HT-29 (cell line): Measurements from ENCODE around the gene SSX2IP. TPM values are rescaled to one million over a fixed set of nuclear protein-coding genes. Genes with fewer than 3 reads are reported as not detected.

Experiments used
- DNase-seq: peaks from one replicate; pipeline ENCODE4 v3.0.0-alpha.2; 2015; ENCODE audit warnings: low spot score
- total RNA-seq: library from RNA; depleted of rRNA; stranded (reverse); fragments of >200 nt; shearing (Covaris generic); gene quantifications from 2 replicates; pipeline ENCODE4 v1.2.3, GENCODE V29; 2014

SSX2IP gene
- total RNA-seq, 1 experiment from 2014 or later, result 4.4 TPM

DNA sequence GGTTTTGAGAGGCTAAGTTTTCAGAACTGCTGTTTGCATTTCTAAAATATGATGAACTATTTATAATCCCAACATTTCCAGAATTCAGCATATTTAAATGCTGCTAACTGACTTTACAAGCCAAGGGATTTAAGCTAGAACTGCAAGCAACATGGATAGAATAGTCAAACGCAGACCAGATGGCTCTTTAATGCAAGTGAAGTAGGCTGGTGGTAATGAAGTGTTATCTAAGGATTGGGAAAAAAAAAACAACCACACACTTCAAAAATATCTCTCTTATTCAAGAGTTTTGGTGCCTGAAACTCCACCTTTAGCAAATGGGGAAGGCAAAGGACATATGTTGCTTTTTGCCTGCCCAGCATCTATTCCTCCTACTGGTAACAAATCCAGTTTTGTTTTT, 20.9 kb upstream of the SSX2IP start:
- no peak for DNase-seq

DNA sequence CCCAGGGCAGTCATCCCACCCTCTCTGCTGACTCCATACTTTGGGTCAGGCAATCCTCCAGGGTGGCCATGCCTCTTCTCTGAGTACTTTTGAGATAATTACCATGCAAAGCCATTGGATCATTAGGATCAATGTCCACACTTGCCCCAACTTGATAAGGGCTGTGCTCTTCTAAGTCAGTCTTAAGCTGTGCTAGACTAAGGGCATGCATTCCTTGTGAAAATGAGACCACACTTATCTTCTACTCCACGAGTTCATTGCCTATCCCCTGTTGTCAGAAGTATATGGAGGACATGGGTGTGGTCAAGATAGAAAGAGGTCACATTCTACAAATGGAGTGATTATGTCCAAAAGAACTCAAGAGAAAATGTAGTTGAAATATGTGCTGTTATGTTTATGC, 18.9 kb upstream of the SSX2IP start:
- no peak for DNase-seq

DNA sequence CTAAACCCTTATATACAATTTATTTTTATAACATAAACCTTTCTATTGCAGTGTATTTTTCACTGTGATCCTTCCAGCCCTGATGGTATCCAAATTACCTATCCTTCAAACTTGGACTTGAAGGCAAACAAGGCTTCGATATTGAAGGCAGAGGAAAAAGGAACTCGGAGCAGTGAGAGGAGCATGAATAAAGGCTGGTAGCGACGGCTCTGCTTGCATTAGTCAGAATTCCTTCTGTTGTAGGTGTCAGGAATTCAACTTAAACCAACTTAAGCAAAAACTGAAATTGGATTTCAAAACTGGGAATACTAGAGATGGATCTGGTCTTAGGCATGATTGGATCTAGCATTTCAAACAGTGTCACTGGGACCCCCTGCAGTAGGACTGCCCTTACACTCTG, 17.8 kb upstream of the SSX2IP start:
- no peak for DNase-seq

DNA sequence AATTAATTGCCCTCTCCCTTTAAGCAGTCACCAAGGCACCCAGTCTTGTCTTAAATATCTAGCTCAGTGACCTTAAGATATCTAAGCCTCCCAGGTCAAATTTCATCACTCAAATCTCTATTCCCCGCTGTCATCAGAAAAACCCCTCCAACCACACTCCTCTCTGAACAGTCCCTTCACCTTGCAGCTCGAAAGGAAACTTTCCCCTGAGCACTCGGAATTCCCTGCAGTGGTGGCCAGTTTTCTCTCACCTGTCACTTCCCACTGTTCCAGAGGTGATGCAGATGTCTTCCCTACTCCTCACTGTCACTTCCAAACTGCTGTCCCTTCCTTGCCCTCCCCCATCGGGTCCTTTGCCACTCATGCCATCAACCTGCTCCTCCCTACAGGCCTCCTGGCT, 15.3 kb upstream of the SSX2IP start:
- no peak for DNase-seq

DNA sequence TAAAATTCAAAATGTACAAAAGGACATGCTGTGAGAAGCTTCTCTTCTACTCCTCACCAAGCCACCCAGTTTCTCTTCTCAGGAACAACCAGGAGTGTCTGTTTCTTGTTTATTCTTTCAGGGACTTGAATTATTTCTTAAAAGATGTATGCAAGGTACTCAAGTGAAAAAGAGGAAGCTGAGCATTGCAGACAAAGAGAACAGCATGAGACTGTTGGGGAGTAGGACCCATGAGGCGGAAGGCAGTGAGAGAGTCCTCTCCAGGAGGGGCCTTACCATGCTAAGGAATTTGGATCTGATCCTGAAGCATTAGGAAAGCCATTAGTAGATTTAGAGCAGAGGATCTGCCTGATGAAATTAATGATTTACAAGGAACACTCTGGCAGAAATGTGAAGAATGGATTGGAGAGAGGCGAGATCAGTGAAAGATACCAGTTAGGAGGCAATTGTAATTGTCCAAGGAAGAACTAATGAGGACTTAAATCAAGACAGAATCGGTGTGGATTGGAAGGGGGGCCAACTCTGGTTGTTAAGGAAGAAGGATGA, 14.7 kb upstream of the SSX2IP start:
- no peak for DNase-seq

DNA sequence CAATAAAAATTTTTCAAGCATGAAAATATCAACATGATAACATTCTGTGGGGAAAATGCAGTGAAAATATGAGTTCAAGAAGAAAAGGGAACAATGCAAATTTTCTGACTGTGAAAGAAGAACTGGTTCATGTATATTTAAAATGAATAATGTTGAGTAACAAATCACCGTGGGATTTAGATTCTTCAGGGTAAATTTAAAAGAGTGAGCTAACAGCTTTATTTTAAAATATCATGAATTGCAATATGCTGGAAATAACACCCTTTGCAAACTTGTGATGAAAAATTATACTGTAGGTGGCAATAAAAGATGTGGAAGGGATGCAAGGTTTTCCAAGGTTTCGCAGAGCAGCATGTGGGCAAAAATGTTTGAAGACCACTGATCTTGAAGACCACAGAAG, 13.2 kb upstream of the SSX2IP start:
- no peak for DNase-seq

DNA sequence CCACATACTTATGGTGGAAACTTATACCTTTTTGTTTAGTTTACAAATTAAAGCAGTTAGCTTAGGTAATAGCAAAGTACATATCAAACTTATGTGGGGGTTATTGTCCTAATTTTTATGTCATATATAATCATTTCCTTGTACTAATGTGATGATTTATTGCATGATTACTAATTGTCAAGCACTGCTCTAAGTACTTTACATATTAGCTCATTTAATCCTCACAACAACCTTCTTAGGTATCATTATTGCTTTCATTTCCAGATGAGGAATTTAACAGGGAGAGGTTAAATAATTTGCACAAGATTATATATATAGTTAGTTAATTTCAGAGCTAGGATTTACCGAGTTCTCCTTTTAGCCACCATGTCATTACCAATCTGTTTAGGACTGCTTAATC, 11.9 kb upstream of the SSX2IP start:
- no peak for DNase-seq

DNA sequence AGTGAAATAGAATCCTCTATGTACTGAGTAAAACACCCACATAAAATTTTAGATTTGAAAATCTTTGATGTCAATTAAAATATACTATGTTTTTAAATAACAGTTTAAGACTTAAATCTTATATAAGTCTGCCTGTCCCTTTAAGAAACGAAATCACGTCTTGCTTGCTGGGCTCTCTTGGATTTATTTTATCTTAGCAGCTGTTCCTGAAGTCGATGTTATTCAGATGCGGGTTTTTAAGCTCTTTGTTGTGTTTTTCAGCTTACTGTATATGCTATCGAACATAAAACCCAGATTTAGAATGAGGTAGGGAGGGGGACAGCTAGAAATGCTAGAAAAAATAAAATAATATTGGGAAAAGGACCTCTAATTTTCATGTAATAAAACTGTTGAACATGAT, 11.1 kb upstream of the SSX2IP start:
- no peak for DNase-seq

DNA sequence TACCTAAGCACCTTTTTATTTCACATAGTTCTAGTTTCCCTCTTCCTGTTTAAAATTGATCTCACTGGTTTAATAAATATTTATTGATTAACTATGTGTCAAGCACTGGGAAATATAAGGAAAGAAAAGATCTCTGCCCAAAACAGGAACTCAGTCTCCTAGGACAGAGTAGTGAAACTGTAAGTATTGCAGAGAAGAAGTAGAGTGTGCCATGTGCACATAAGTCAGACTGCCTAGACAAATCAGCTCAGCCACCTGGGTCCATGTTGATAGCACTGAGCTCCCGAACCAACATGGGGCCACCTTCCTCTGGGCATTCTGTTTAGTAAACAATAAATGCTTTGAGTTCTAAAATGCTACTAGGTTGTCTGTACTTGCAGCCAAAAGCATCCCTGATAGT, 9.8 kb upstream of the SSX2IP start:
- no peak for DNase-seq

DNA sequence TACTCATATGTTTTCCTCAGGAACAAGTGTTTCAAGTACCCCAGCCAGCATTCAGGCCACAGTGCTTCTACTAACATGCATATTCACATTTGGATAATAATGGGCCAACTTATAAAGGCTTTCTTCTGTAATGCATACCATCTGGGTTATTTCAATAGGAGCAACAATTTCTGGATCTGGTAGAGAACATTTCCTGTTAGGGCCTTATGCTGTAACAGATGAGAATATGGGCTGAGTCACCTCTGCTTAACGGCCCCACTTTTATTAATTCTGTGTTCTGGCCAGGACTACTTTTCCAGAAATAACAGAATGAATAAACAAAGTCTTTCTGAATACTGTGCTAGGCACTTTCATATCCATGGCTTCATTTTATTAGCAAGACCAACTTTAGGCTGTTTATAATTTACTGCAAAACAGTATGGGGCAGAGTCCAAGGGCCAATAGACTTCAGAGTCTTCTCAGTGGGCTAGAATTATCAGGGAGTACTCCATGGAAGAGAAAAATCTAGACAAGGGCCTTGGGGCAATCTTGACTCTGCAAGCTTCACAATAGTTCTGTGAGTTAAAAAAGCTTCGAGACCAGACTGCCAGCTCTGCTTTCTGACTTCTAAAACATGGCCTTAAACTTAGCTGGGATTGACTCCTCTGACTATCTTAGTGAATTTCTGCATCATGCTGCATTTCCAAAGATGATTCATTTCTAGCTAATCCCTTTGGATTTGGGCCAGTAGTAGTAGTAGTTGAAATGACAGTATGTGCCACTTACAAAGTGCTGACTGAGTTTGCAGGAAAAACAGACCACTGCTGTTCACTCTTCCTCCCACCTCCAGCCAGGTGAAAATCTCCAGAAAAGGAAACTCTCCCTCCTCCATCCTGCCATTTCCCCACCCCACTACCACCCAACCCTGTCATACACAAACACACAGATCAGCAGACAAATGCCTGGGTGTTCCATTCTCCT, 8.2 kb upstream of the SSX2IP start:
- DNase-seq, result peak; percentile 19

DNA sequence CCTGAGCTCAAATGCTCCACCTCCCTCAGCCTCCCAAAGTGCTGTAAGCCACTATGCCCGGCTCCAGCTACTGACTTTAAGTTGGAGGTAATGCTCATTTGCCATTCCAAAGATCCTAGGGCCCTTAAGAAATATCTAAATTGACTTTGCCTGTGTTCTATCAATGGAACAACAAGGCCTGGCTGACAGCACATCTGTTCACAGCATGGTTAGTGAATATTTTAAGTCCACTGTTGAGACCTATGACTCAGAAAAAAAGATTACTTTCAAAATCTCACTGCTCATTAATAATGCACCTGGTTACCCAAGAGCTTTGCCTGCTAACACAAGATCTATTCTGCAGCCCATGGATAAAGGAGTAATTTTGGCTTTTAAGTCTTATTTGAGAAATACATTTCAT, 3.5 kb upstream of the SSX2IP start:
- DNase-seq, result no peak

DNA sequence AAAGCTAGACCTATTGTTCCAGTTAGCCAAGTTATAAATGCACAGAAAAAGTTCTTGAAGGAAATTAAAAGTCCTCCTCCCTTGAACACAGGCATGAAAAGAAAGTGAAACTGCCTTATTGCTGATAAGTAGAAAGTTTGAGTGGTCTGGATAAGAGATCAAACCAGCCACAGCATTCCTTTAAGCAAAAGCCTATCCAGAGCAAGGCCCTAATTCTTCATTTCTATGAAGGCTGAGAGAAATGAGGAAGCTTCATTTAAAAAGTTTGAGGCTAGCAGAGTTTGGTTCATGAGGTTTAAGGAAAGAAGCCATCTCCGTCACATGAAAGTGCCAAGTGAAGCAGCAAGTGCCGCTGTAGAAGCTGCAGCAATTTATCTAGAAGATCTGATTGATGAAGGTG, 2.7 kb upstream of the SSX2IP start:
- DNase-seq, result no peak

DNA sequence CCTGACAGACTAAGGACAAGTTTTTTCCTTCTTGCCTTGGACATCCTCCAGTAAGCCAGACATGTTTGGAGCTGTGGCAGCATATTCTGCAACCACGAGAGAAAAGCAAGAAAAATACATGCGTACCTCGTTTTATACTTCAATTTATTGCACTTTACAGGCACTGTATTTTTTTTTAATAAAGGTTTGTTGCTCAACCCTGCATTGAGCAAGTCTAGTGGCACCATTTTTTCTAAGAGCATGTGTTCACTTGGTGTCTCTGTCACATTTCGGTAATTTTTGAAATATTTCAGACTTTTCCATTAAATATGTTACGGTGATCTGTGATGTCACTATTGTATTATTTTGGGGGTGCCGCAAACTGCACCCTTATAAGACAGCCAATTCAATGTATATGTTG, 2.1 kb upstream of the SSX2IP start:
- DNase-seq, result no peak

DNA sequence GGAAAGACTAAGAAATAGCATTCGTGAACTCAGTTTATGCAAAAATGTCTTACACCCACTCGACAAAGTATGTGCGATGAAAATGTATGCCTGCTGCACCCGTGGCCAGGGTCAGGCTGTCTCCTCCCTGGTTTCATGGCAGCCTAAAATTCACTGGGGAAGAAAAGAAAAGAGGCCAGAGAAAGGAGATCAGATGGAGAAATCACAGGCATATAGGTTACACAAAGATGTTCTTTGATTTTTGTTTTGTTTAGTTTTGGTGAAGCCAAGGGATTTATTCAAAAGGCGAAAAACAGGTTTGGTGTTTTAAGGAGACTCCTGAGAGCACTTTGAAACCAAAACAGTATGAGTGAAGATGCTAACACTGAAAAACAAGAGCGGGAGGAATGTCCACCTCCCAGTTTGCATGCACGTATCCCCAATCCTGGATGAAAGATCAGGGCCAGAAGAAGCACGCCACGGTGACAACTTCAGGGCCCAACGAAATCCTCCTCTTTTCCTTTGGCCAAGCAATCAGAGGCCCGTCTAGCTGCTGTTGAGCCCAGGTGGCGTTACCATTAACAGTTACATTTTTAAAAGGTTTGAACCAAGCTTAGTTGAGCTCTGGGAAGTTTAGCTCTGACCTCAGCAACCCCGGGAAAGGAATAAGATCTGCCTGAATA, 992 bp upstream of the SSX2IP start:
- peak; percentile 30 for DNase-seq

DNA sequence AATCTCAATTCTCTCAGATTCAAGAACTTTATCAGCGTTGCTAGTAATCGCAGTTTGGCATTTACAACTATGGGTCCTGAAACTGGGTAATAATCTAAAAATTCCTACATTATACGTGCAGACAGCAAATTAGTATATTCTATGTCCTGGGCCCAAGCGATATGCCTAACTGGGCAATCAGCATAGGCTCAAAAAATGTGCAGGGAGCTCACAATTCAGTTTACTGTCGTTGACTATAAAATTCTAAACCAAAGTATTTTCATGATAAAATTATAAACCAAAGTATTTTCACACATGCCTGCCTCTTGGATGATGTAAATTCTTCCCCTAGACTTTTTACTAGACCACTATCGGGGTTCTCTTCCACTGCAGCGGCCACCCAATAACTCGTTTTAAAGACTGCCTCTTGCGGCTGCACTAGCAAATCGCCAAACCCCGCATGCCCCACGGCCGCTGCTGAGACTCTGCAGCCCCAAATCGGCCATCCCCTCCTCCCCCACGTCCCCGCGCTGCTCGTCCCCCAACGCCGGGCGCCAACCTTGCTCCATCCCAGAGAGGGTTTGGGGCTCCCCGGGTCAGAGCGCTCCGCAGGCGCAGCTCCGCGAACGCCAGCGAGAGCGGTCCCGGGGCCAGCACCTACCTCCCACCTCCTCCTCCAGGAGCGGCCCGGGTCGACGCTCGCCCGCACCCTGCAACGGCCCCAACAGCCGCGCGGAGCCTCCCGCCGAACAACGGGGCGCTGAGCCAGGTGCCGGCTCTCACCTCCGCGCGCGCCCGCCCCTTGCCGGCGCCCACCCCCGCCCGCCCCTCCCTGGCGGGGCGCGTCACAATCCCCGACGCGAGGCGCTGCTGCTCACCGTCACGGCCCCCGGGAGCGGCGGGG, 506 bp downstream of the SSX2IP start:
- DNase-seq, result peak; percentile 59

DNA sequence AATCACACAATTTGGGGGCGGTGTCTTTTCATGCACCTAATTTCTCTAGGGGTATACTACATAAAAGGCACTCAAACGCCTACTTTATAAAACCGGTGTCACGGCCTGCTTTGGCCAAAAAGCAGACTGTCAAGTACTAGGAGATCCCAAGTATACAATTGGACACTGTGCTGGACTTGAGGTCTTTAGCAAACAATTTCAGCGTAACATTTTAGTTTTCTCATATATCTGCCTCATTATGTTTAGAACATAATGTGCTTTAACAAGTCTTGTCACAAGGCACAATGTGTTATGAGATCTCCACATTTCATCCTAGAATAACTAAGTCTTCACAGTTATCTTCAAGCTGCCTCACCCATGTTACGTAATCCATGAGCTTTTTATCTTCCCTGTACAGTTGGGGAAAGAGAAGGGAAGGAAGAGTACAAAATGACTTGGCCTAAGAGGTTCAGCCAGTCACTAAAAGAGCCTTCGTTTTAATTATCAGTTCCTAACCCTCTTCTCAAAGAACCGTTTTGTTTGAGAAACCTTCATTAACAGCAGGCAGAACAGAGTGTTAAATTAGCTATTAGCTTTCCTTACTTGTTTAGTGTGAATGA, 1.7 kb downstream of the SSX2IP start:
- DNase-seq, result peak; percentile 4

DNA sequence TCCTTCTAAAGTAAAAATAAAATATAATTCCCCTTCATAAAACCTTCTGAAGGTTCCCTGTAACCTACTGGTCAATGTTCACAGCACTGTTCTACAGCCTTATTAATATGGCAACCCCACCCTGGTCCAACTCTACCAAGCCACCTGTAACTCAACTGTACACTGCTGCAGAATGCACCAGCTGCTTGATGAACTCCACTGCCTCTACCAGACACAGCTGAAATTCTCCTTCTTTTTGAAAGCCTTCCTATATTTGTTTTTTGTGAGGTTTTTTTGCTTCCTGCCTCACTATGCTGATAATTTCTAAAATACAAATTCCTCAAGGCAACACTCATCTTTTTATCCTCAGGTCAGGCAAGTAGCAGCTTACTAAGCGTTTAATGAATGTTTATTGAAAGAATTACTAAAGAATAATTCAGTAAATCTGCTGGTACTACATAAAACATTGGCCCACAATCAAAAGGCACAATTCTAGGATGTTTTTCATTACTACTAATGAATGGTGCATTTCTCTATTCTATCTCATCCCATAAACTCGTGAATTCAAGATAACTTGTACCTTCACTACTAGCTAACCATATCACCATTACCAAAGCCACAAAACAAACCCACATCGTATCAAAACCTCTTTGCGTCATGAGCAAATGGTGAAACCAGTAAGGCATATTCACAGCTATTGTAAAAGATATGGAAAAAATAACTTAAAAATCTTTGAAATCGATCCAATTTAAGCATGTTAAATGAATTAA, 2.4 kb downstream of the SSX2IP start:
- DNase-seq, result no peak

DNA sequence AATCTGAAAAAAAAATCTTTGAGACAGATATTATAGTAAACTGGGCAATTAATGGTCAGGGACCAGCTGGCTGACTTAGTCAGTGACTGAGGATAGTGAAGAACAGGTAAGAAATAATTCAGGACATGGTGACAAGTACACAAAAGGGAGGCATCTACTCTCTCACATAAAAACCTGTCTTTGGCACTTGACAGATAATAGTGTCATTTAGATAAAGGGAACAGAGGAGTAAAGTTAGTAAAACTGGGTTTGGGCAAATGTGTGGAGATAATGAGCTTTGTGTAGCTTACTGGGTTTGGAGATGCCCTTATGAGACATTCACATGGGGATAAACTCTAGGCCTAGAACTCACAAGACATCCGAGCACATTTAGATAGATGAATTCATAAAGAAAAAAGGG, 4.0 kb downstream of the SSX2IP start:
- no peak for DNase-seq

DNA sequence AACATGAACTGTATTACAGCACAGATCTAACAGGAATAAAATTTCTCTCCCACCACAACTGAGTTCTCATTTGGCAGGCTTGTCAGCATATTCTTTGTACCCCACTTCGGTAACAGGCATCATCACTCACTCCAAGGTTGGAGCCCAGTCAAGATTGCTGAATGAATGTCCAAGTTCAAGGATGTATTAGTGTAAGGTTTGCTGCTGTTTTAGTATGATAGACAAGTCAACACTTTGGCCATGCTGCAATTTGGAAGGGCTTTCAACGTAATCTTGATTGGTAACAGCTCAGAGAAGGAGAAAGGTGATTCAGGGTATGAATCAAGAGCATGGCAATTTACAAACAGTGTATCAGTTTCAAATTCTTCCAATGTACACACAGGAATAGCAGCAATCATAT, 6.8 kb downstream of the SSX2IP start:
- DNase-seq, result no peak

DNA sequence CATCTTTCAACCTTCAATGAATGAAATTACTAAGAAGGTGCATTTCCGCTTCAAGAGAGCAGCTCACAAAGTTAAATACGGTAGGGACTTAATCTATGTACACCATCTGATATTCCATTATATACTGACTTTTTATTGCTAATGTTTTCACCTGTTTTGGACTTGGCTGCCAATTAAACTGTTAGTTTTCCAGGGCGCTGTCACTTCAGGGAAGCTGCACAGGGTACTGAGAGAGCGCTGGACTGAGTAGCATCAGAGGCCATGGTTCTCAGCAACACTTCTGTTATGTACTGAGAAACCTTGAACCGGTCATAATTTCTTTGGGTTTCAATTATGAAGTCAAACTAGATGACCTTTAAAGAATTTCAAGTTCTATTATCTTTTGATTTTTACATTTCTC, 8.2 kb downstream of the SSX2IP start:
- DNase-seq, result no peak
